WTC11 (cell line): ENCODE measurements around the gene NUP50. TPM values are rescaled to one million over a fixed set of nuclear protein-coding genes. Genes with fewer than 3 reads are reported as not detected.

Experiments used
- ATAC-seq: fragments of 200-7000 bp; cut with Tn5 transposase; 2 replicates; pipeline ENCODE4 v1.10.0; 2021; ENCODE audit warnings: mild to moderate bottlenecking, moderate library complexity
- CTCF ChIA-PET: fragments of 300-600 bp; sonication (Branson Sonifier 250); formaldehyde crosslinking; loops from one replicate; lab custom pipeline; 2021; ENCODE audit warnings: antibody characterized with exemption; lab: Charles Lee
- POLR2A ChIA-PET: fragments of 350-600 bp; sonication (Branson Sonifier 250); formaldehyde crosslinking; loops from one replicate; lab custom pipeline; 2021; ENCODE audit warnings: antibody characterized with exemption; lab: Charles Lee
- DNase-seq: peaks from one replicate; pipeline ENCODE4 v3.0.0; 2021; ENCODE audit warnings: low spot score
- H3K27ac Mint-ChIP-seq: 2 replicates; pipeline ENCODE4 v1.8.0; 2021; ENCODE audit warnings: mixed read lengths
- H3K27me3 Mint-ChIP-seq: 2 replicates; pipeline ENCODE4 v1.8.0; 2021; ENCODE audit warnings: low read depth, mild to moderate bottlenecking, moderate library complexity, mixed read lengths
- H3K36me3 Mint-ChIP-seq: 2 replicates; pipeline ENCODE4 v1.8.0; 2021; ENCODE audit warnings: mixed read lengths
- H3K4me1 Mint-ChIP-seq: 2 replicates; pipeline ENCODE4 v1.8.0; 2022; ENCODE audit warnings: mixed read lengths
- H3K4me3 Mint-ChIP-seq: 2 replicates; pipeline ENCODE4 v1.8.0; 2021; ENCODE audit warnings: mild to moderate bottlenecking, moderate library complexity, mixed read lengths
- H3K9me3 Mint-ChIP-seq: 2 replicates; pipeline ENCODE4 v1.8.0; 2021; ENCODE audit warnings: mixed read lengths
- ARID4B ChIP-seq: sonication (generic); formaldehyde crosslinking; IDR thresholded peaks from 2 replicates; pipeline ENCODE4 v1.8.0; 2023; ENCODE audit warnings: missing genetic modification reagents, mild to moderate bottlenecking, borderline replicate concordance
- ATF2 ChIP-seq: sonication (generic); formaldehyde crosslinking; IDR thresholded peaks from 2 replicates; pipeline ENCODE4 v1.8.1; 2022; ENCODE audit warnings: low read depth, missing genetic modification reagents, borderline replicate concordance
- CBFB ChIP-seq: sonication (generic); formaldehyde crosslinking; IDR thresholded peaks from 2 replicates; pipeline ENCODE4 v1.8.1; 2022; ENCODE audit warnings: mild to moderate bottlenecking, low read depth, missing genetic modification reagents
- E2F4 ChIP-seq: sonication (generic); formaldehyde crosslinking; IDR thresholded peaks from 2 replicates; pipeline ENCODE4 v1.8.1; 2022; ENCODE audit warnings: low read depth, mild to moderate bottlenecking, moderate library complexity, missing genetic modification reagents, borderline replicate concordance
- ERG ChIP-seq: fragments of 250-450 bp; sonication (Bioruptor Pico); IDR thresholded peaks from 2 replicates; pipeline ENCODE4 v1.8.0; 2021; ENCODE audit warnings: mild to moderate bottlenecking
- GABPB1 ChIP-seq: sonication (generic); formaldehyde crosslinking; IDR thresholded peaks from 2 replicates; pipeline ENCODE4 v1.8.1; 2023; ENCODE audit warnings: mild to moderate bottlenecking, missing genetic modification reagents
- HMGXB4 ChIP-seq: sonication (generic); formaldehyde crosslinking; IDR thresholded peaks from 2 replicates; pipeline ENCODE4 v1.8.1; 2023; ENCODE audit warnings: mild to moderate bottlenecking, moderate library complexity, missing genetic modification reagents
- JAZF1 ChIP-seq: fragments of 250-450 bp; sonication (Bioruptor Pico); IDR thresholded peaks from 2 replicates; pipeline ENCODE4 v1.9.0; 2021; ENCODE audit warnings: moderate library complexity, mild to moderate bottlenecking, inconsistent platforms
- KAT7 ChIP-seq: sonication (generic); formaldehyde crosslinking; IDR thresholded peaks from 2 replicates; pipeline ENCODE4 v1.8.1; 2023; ENCODE audit warnings: missing genetic modification reagents, mild to moderate bottlenecking, borderline replicate concordance
- MAX ChIP-seq: sonication (generic); formaldehyde crosslinking; IDR thresholded peaks from 2 replicates; pipeline ENCODE4 v1.8.0; 2022; ENCODE audit warnings: mild to moderate bottlenecking, missing genetic modification reagents
- MLX ChIP-seq: sonication (generic); formaldehyde crosslinking; IDR thresholded peaks from 2 replicates; pipeline ENCODE4 v1.8.1; 2023; ENCODE audit warnings: mild to moderate bottlenecking, missing genetic modification reagents, moderate library complexity
- MXD4 ChIP-seq: fragments of 250-450 bp; sonication (Bioruptor Pico); IDR thresholded peaks from 2 replicates; pipeline ENCODE4 v1.8.0; 2021; ENCODE audit warnings: mild to moderate bottlenecking, moderate library complexity, borderline replicate concordance
- NFATC4 ChIP-seq: fragments of 250-450 bp; sonication (Bioruptor Pico); IDR thresholded peaks from 2 replicates; pipeline ENCODE4 v1.9.0; 2021; ENCODE audit warnings: mild to moderate bottlenecking
- RELA ChIP-seq: sonication (generic); formaldehyde crosslinking; IDR thresholded peaks from 2 replicates; pipeline ENCODE4 v1.8.1; 2022; ENCODE audit warnings: missing genetic modification reagents, mild to moderate bottlenecking, borderline replicate concordance
- RORB ChIP-seq: fragments of 250-450 bp; sonication (Bioruptor Pico); IDR thresholded peaks from 2 replicates; pipeline ENCODE4 v1.9.0; 2021; ENCODE audit warnings: mild to moderate bottlenecking
- TCF7 ChIP-seq: sonication (generic); formaldehyde crosslinking; IDR thresholded peaks from 2 replicates; pipeline ENCODE4 v1.8.0; 2022; ENCODE audit warnings: mild to moderate bottlenecking, low read depth, missing genetic modification reagents, moderate library complexity
- TEAD4 ChIP-seq: sonication (generic); formaldehyde crosslinking; IDR thresholded peaks from 2 replicates; pipeline ENCODE4 v1.8.0; 2022; ENCODE audit warnings: mild to moderate bottlenecking, missing genetic modification reagents
- ZBTB21 ChIP-seq: sonication (generic); formaldehyde crosslinking; IDR thresholded peaks from 2 replicates; pipeline ENCODE4 v1.8.1; 2023; ENCODE audit warnings: mild to moderate bottlenecking, missing genetic modification reagents, borderline replicate concordance
- ZBTB43 ChIP-seq: sonication (generic); formaldehyde crosslinking; IDR thresholded peaks from 2 replicates; pipeline ENCODE4 v1.8.1; 2023; ENCODE audit warnings: mild to moderate bottlenecking, missing genetic modification reagents
- ZNF121 ChIP-seq: sonication (generic); formaldehyde crosslinking; IDR thresholded peaks from 2 replicates; pipeline ENCODE4 v1.8.0; 2023; ENCODE audit warnings: missing genetic modification reagents
- ZNF219 ChIP-seq: sonication (generic); formaldehyde crosslinking; IDR thresholded peaks from 2 replicates; pipeline ENCODE4 v1.8.0; 2023; ENCODE audit warnings: missing genetic modification reagents, mild to moderate bottlenecking, borderline replicate concordance
- ZNF232 ChIP-seq: sonication (generic); formaldehyde crosslinking; IDR thresholded peaks from 2 replicates; pipeline ENCODE4 v1.8.0; 2022; ENCODE audit warnings: mild to moderate bottlenecking, missing genetic modification reagents
- ZNF416 ChIP-seq: fragments of 250-450 bp; sonication (Bioruptor Pico); IDR thresholded peaks from 2 replicates; pipeline ENCODE4 v1.9.0; 2021; ENCODE audit warnings: mild to moderate bottlenecking, inconsistent platforms
- total RNA-seq: library from RNA; stranded (reverse); gene quantifications from 3 replicates; pipeline ENCODE4 v1.2.3, GENCODE V29; 2021

The NUP50 gene
- total RNA-seq, 1 experiment from 2014 or later: 131 TPM

GRCh38 chr22:45205276-45205925 lies 41.7 kb downstream of the NUP50 start:
- no peaks in the 10 kb centered on the region for H3K27me3 Mint-ChIP-seq
- ATAC-seq: no peak
- peaks cover 15% of the 10 kb centered on the region; the same call in 1 of the 2 replicates for H3K4me1 Mint-ChIP-seq
- TF ChIP-seq ZNF219: no peak
- TF ChIP-seq ZNF416: no peak
- TF ChIP-seq ERG (CRISPR knock-in tag): no peak
- no peak for TF ChIP-seq ZNF232 (CRISPR knock-in tag)
- TF ChIP-seq JAZF1 (CRISPR knock-in tag): no peak
- no peak for TF ChIP-seq E2F4
- no peak for TF ChIP-seq TCF7 (CRISPR knock-in tag)
- no peak for TF ChIP-seq MXD4 (CRISPR knock-in tag)
- TF ChIP-seq TEAD4 (CRISPR knock-in tag): no peak
- no peak for TF ChIP-seq HMGXB4 (CRISPR knock-in tag)
- TF ChIP-seq KAT7 (CRISPR knock-in tag): no peak
- no peak for TF ChIP-seq NFATC4
- TF ChIP-seq ZBTB21 (CRISPR knock-in tag): no peak
- TF ChIP-seq ARID4B (CRISPR knock-in tag): no peak
- CTCF ChIA-PET: interaction anchor here (1.6 to 1.9 kb wide), 2 partner anchors 13 to 112 kb away, joined by 3 to 7 read pairs; no protein-coding TSS in a partner anchor
- no peak overlapping the region for H3K27ac Mint-ChIP-seq
- H3K9me3 Mint-ChIP-seq: no peaks in the 10 kb centered on the region
- H3K4me3 Mint-ChIP-seq: no peak overlapping the region
- no peak for DNase-seq
- H3K36me3 Mint-ChIP-seq: no peaks in the 10 kb centered on the region; the same call in 1 of the 2 replicates
- POLR2A ChIA-PET: no interaction called here

- ATAC-seq (no peak), DNase-seq (no peak)
- CTCF ChIA-PET: interaction anchor here (0.7 to 1.6 kb wide), 3 partner anchors 61 to 657 kb away, joined by 3 to 6 read pairs (median 3); no protein-coding TSS in a partner anchor
- no peaks in the 10 kb centered on the region for H3K9me3 Mint-ChIP-seq
- no peaks in the 10 kb centered on the region; the same call in 1 of the 2 replicates for H3K36me3 Mint-ChIP-seq
- no peak overlapping the region for H3K27ac Mint-ChIP-seq
- POLR2A ChIA-PET: no interaction called here
- no peaks in the 10 kb centered on the region for H3K27me3 Mint-ChIP-seq
- H3K4me3 Mint-ChIP-seq: no peak overlapping the region
- H3K4me1 Mint-ChIP-seq: peaks cover 9% of the 10 kb centered on the region; the same call in 1 of the 2 replicates
- TF ChIP-seq MXD4 (CRISPR knock-in tag) (no peak), ZNF121 (CRISPR knock-in tag) (no peak), CBFB (CRISPR knock-in tag) (no peak), GABPB1 (CRISPR knock-in tag) (no peak), ATF2 (no peak), MLX (CRISPR knock-in tag) (no peak), RELA (no peak), ZBTB43 (no peak), MAX (CRISPR knock-in tag) (no peak), ZNF219 (no peak), TCF7 (CRISPR knock-in tag) (no peak), RORB (no peak)
Measured at GRCh38 chr22:45206233-45206632, 42.5 kb downstream of the NUP50 start.
